Fibroblast of skin of right biceps (primary cell): ENCODE measurements around the gene SUGT1.
"Not testable (repeated sequence)": the region's sequence is repeated elsewhere in the genome, so short reads cannot be mapped to it uniquely, and the experiment has no call there.

Source experiments
- DNase-seq: peaks from one replicate; pipeline ENCODE4 v3.0.0-alpha.2; 2013

Gene SUGT1

DNA sequence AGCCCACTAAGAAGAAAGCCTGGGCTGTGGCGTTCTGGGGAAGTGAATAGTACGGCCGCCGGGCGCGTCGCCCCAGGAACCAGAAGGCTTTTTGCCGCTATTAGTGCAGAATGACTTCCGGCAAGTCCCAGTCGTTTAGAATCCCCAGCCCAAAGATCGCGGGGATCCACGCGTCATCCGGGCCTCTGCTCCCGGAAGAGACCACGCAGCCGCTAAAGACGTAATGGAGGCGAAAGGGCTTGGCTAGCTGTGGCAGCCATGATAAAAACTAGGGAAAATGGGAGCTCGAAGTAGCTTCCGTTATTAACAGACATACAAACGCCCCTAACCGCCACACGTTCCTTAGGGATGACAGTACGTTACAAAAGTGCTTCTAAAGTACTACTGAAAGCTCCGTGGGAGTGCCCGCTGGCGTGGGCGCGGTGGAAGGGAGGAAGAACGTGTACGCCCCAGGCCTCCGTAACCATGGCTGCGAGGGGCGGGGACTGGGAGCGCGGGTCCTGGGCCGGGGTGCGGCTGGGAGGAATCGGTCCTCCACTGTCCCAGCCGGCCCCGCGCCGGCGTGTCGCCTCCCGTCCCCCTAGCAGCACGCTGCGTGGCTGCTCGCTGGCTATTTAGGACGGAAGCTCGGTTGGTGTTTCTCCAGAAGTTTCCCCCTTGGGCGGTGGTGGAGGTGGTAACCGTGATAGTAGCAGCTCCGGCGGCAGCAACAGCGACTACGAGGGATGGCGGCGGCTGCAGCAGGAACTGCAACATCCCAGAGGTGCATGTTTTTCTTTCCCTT, at the start of gene SUGT1:
Gene SUGT1 (plus strand): TSS at position 641 of the 784 bp plus-strand sequence. CDS start 85 bp downstream, at position 726.
- DNase-seq, result peak; percentile 99

DNA sequence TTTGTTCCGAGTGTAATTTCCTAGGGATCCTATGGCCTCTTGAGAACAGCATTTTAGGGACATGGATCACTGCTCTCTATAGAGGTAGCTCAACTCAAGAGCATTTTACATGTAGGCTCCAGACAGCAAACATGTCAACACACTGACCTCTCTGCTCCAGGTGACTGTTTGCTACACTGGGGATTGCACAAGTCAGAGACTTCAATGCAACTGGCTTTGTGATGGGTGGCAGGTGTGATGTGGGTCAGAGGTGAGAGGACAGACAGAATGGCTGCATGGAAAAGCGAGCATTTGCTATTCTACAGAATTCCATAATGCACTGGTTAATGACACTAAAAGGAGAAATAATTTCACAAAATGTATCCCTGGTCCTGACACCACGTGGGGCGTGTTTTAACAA, 49.3 kb upstream of the SUGT1 start:
- not testable (repeated sequence) for DNase-seq

DNA sequence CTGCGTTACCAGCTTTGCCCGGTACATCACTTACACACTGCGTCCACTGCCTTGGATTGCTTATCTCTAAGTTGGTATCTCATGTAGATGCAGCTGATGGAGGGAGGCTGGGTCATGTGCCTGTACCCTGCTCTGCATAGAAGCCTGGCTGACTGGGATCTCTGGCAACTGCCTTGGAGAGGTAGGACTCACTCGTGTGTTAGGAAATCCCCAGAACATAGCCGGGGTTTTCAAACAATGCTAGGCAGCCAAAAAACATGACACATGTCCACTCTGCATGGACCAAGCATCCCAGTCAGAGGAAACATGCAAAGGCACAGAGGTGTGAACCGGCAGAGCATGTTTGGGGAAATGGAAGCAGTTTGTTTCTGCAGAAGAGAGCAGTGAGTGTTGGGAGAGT, 46.5 kb upstream of the SUGT1 start:
- not testable (repeated sequence) for DNase-seq

DNA sequence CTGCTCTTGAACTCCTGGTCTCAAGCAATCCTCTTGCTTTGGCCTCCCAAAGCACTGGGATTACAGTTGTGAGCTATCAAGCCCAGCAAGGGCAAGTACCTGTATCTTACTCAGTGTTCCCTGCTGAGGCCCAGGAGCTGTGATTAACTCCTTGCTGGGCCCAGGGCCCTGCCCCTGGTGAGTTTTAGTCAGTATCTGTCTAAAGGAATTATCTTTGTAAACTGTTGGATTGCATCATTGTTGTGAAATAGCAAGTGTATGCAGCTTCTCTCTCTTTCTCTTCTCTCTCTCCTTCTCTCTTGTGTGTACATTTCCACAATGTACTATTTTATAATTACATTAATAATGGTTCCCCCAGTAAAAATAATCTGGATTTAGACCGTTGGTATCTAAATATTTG, 45.8 kb upstream of the SUGT1 start:
- not testable (repeated sequence) for DNase-seq

DNA sequence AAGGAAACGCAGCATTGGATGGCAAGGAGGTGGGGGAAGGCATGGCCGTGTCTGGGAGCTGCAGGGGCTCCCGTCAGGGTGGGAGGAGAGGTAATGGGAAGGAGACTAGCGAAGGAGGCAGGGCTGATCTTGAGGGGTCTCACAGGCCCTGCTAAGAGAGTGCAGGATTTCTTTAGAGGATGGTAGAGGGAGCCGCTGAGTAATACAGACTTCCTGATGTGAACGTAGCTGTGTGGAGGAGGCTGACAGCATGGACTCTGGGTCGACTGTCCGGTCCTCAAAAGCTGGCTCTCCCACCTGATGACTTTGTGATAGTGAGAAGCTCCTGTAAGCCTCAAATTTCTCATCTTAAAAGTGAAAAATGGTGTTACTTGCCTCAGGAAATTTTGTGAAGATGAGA, 44.5 kb upstream of the SUGT1 start:
- not testable (repeated sequence) for DNase-seq

DNA sequence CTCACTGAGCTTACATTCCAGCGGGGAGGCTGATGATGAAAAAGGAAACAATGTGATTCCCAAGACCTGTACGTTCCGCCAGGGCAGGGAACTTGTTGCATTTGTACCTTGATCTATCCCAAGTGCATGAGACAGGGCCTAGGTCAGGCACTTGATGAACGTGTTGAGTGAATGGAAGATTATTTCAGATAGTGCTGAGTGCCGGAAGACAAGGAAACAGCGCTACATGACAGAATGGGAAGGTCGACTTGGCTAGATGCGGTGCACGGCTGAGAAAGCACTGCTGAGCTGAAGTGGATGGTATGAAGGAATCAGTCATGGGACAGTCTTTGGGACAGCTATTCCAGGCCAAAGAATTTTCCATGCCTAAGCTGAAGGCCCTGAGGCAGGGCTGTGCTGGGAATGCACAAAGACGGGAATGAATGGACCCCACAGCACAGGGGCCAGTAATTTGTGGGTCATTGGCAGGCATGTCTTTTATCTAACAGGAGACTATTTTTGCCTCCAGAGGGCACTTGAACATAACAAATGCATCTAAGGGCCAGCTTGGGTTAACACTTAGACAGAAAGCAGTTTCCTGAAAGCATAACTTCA, 43.5 kb upstream of the SUGT1 start:
- peak; percentile 11 for DNase-seq

DNA sequence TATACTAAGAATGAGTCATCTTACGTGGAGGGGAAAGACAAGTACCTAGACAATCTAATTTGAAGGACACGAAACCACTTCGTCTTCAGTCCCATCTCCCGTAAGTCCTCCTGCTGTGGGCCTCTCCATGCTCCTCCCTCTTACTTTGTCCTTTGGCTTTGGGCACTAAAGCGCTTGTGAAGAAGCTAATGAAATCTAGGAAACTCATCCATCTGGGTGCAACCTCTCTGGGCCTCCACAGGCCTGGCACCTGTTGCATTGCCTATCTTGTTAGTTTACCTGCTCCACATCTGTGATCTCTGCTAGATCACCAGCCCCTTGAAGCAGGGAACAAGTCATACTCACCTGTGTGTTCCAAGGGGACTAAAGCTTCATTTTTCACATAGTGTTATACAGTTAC, 42.5 kb upstream of the SUGT1 start:
- DNase-seq, result not testable (repeated sequence)

DNA sequence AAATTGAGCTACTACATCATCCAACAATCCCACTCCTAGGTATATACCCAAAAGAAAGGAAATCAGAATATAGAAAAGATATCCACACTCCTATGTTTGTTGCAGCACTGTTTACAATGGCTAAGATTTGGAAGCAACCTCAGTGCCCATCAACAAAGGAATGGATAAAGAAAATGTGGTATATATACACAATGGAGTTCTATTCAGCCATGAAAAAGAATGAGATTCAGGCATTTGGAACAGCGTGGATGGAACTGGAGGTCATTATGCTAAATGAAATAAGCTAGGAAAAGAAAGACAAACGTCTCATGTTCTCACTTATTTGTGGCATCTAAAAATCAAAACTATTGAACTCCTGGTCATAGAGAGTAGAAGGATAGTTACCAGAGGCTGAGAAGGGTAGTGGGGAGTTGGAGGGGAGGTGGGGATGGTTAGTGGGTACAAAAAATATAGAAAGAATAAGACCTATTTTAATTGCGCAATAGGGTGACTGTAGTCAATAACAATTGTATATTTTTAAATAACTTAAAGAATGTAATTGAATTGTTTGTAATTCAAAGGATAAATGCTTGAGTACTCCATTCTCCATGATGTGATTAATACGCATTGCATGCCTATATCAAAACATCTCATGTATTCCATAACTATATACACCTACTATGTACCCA, 37.4 kb upstream of the SUGT1 start:
- no peak for DNase-seq

DNA sequence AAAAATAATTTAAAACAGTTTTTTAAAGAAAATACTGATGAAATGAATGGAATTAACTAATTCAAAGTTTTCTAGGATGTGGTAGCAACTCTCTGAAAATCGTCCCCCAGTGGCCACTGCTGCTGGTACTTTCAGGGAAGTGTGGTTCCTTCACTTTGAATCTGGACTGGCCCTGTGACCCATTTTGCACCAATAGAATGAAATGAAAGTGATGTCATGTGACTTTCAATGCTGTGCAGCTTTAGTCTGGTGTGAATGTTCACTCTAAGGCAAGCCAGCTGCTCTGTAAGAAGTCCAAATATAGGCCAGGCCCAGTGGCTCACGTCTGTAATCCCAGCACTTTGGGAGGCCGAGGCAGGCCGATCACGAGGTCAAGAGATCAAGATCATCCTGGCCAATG, 36.8 kb upstream of the SUGT1 start:
- DNase-seq, result no peak

DNA sequence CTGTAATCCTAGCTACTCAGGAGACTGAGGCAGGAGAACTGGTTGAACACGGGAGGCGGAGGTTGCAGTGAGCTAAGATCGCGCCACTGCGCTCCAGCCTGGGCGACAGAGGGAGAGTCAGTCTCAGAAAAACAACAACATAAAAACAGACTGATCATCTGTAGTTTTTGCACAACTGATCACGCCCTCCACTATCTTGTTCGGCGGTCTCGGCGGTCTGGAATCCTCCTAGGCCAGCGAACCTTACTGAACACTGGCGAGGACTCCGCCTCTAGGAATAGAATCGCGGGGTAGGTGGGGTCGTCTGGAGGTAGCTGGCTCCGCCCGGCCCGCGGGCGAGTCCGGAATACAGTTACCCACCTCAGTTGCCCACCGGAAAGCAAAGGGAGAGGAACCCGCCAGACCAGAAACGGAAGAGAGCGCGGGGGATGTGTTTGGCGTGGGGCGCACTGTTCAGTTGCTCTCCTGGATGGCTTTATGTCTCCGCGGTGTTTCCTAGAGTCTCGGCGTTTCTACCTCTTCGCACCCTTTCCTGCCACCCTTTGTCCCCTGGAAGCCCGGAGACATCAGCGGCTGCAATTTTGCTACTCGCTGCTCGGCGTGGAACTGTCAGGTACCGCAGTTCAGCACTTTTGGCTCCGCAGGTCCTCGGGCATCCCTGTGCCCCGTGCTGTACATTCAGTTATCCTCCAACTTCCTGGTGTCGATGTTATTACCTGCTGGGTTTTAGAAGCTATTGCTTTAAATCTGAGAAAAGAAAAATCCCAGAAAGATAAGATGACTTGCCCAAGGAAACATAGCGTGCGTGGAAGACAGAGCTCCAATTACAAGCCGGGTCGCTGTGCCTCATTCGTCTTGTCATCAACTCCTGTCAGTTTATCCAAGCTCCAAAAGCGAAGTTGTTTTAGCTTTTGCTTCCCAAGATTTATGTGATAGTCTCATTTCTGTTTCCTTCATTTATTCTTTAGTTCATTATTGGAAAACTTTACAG, 35.3 kb upstream of the SUGT1 start:
- DNase-seq, result peak; percentile 89

DNA sequence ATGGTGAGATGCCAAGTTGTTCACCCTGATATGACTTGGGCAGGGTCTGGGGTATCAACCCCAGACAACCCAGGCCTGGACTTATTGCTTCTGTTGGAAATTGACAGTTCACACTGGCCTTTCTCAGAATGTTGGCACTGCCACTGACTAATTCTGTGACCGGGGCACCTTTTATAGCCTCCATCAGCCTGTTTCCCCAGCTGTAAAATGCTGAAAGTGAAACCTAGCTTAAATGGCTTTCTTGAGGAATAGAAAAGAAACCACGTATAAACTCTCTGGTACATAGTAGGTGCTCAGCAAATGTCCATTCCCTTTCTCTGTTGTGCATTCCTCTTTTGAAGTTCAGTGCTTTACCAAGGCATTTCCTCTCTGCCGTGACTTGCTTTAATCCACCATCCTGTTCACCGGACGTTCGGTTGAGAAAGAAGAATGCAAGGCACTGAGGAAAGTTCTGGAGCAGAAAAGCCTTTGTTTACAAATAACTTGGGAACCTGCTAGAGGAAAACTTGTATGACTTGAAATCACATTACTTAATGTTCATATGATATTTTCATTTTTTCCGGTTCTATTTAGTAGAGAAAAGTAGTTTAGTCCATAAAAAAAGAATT, 21.4 kb upstream of the SUGT1 start:
- DNase-seq, result not testable (repeated sequence)

DNA sequence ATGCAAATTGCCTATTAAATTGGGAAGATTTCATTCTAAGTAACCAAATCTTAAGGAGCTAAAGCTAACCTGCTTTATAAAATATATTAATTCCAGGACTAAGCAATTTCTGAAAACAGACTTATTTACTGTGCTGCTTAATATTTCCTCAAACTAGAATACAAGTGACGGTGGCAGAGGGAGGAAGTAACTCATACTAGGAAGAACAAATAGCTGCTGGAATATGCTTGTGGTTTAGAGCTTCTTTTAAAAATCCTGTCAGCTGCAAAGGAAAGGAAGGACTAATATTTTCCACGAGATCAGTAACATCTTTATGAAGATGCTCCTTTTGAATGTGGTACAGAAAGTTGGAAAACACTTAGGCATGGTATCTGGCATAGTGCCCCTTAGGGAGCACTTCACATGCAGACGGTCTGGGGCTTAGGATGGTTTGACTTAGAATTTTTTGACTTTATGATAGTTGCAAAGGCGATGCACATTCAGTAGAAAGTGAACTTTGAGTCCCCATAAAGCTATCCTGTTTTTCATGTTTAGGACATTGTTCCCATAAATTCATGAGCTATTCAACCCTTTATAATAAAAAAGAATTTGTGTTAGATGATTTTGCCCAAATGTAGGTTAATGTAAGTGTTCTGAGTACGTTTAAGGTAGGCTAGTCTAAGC, 13.8 kb upstream of the SUGT1 start:
- no peak for DNase-seq

DNA sequence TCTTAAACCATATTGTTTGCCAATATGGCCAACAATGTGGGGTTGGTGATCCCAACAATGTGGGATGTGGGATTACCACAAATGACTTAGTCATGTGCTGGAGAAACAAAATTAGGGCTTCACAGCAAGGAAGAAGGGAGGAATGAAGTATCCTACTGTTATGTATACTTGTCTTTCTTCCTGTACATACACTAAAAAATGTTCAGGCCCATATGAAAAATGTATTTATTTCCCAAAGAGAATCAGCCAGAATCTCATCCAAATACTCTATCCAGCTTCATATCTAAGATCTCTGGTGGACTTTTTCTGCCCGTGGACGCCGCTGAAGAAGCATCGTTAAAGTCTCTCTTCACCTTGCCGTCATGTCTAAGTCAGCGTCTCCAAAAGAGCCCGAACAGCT, 10.5 kb upstream of the SUGT1 start, which contains the start of gene HNRNPA1L2:
Gene HNRNPA1L2 (plus strand): TSS at position 301 of the 400 bp plus-strand sequence. CDS start 62 bp downstream, at position 363.
- DNase-seq, result no peak

DNA sequence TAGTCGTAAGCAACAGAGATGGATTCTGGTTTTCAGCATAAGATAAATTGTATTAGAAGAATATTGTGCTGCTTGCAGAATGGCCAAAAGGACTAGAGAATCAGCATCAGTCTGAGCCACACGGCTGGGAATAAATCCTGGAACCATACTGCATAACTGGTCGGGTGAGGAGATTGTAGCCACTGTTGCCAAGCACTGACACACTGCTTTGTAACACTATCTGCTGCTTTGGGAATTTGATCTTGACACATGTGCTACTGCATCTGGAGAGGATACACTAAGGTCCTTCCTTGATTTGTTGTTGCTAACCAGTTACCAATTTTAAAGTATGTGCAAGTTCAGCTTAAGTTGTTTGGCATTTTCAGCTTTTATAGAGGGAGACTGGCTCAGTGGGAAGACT, 8.5 kb upstream of the SUGT1 start:
- no peak for DNase-seq

DNA sequence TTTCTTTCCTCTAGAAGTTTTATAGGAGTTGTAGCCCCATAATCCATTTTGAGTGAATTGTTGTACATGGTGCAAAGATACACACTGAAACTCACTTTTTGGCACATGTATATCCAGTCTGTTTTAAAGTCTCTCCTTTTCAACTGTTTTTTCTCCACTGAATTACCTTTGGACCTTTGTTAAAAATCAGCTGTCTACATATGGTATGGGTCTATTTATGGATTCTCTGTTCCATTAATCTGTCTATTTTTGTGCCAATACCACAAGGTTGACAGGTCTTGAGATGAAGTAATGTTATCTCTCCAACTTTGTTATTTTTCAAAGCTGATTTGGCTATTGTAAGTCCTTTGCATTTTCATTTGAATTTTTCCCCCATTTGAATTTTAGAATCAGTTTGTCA, 5.7 kb upstream of the SUGT1 start:
- DNase-seq, result no peak

DNA sequence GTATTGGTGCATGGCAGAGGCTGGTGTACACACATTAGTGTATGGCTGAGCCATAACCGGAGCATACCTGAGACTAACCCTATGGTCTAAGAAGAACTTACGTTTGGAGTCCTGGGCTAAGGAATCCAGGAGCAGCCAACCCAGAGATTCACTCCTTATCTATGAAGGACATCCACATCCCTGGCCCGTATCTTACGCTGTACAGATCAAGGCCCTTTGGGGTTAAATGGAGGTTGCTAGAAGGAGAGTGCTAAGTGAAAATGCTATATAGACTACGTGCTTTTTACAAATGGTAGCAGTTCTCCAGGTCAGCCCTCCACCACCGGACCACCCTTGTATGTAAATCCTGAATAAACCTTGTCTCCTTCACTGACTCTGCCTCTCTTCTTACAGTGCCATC, 1.9 kb upstream of the SUGT1 start:
- no peak for DNase-seq

DNA sequence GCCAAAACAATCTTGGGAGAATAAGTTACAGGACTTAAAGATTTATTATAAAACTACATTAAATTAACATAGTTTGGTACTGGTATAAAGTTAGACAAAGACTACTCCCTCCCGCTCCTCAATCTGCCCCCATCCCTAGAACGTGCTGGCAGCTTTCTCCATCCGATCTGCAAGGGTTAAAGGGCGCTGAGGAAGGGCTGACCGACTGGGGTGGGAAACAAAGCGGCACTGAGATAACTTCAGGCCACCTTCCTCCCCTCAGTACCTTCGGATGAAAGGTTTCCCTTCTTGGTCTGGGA, 790 bp upstream of the SUGT1 start:
- DNase-seq, result no peak

DNA sequence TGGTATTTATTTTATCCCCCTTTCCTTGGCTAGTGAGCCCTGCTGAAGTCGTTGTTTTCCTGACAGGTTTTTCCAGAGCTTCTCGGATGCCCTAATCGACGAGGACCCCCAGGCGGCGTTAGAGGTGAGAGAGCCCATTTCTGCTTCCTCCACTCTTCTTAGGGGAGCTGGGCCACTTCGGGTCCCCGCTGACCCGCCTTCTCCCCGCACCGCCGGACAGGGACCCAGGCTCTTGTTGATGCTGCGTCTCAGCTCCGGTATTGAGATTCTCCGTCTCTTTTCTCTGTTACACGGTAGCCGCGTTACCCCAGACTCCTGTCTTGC, 306 bp downstream of the SUGT1 start:
- DNase-seq, result no peak

DNA sequence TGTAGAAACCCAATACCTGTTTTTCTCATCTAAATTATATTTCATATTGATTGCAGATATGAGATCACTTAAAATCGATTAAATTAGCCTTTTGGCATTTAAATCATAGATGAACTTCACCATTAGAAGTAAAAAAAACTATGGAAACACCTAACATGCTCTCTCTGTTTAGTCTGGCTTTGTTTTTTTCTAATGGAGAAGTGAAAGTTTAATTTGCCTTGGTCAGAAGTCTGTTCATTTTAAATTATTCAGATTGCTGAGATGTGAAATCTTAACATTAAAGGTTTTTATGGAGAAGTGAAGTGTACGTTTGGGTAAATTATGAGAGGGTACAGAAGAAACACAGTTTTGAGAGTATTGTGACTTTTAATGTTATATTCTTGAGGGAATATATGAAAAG, 6.7 kb downstream of the SUGT1 start:
- no peak for DNase-seq

DNA sequence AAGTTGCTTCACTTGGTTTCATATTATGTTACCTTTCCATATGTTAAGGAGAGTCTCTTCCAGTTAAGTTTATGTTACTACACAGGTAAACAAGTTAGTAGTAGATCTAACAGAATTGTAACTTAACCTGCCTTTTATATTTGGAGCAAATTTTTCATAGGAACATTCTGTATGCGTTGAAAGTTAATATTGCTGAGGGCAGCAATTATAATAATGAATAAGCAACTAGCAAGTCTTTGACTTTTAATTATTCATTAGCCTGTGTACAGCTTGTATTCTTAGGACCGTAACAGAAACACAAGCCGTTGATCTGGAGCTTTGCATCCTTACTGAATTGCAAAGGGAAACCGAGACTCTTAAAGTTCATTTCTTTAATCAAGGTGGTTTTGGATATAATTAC, 11.6 kb downstream of the SUGT1 start:
- DNase-seq, result no peak

DNA sequence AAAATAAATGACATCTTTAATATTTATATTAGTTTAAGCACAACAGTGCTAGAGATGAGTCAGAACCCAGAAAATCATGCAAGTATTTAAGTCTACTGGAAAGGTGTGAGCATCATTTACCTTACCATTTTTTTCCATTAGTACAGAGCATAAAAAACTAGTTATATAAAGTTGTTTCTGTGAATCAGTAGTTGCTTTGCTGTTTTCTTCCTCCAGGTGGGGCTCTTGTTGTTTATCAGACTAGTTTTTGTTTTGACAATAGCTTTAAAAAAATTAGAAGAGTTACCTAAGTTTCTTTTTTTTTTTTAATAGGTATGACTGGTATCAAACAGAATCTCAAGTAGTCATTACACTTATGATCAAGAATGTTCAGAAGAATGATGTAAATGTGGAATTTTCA, 12.7 kb downstream of the SUGT1 start:
- peak; percentile 6 for DNase-seq

DNA sequence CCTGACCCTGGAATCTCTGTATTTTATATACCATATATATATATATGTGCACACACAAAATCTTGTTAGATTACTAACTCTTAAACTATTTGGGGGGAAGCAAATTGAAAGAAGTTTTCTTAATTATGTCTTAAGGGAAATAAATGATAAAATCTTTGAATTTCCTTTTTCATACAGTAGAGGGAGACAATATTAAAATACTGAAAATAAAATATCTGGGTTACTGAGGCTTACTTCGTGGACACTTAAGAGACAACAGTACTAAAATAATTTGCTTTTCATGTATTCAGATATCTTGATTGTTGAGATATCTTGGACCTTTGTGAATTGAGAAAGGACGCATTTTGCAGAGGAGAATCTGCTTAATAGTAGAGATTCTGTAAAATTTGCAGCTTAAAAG, 17.0 kb downstream of the SUGT1 start:
- DNase-seq, result no peak
